Trophoblast cell (in vitro differentiated cells and primary cell): ENCODE measurements around the gene CGNL1.

Experiments
- DNase-seq, 2 donors: peaks; one replicate each; pipeline ENCODE4 v3.0.0-alpha.2; 2016
- H2AFZ ChIP-seq: 2 replicates; pipeline ENCODE4 v1.6.1; 2013; ENCODE audit warnings: low read length, moderate library complexity, mild to moderate bottlenecking; ENCODE audit not compliant: insufficient read depth, poor library complexity
- H2AK5ac ChIP-seq: 2 replicates; pipeline ENCODE4 v1.6.1; 2013; ENCODE audit warnings: mild to moderate bottlenecking, low read length
- H2BK120ac ChIP-seq: 2 replicates; pipeline ENCODE4 v1.6.1; 2013; ENCODE audit warnings: low read length, mild to moderate bottlenecking, moderate library complexity; ENCODE audit not compliant: insufficient read depth, poor library complexity
- H2BK12ac ChIP-seq: 2 replicates; pipeline ENCODE4 v1.6.1; 2013; ENCODE audit warnings: mild to moderate bottlenecking, low read length, moderate library complexity
- H2BK5ac ChIP-seq: 2 replicates; pipeline ENCODE4 v1.6.1; 2013; ENCODE audit warnings: low read length, low read depth, moderate library complexity, mild to moderate bottlenecking; ENCODE audit not compliant: poor library complexity
- H3K14ac ChIP-seq: 2 replicates; pipeline ENCODE4 v1.6.1; 2013; ENCODE audit warnings: mild to moderate bottlenecking, low read length
- H3K18ac ChIP-seq: 2 replicates; pipeline ENCODE4 v1.6.1; 2013; ENCODE audit warnings: mild to moderate bottlenecking, low read length
- H3K23ac ChIP-seq: 2 replicates; pipeline ENCODE4 v1.6.1; 2013; ENCODE audit warnings: low read length
- H3K27ac ChIP-seq: 2 replicates; pipeline ENCODE4 v1.5.1; 2013; ENCODE audit warnings: low read depth, mild to moderate bottlenecking, inconsistent platforms, low read length, moderate library complexity
- H3K27me3 ChIP-seq: 2 replicates; pipeline ENCODE4 v1.6.1; 2013; ENCODE audit warnings: inconsistent platforms, mild to moderate bottlenecking, low read length, moderate library complexity; ENCODE audit not compliant: insufficient read depth
- H3K36me3 ChIP-seq, 2 experiments: 1 replicate in 1 of 2; 2 replicates in 1 of 2; pipeline ENCODE4 v1.6.1; 2013; ENCODE audit warnings: low read length in 2 of 2, mild to moderate bottlenecking in 2 of 2, moderate library complexity in 1 of 2; ENCODE audit not compliant: insufficient read depth in 2 of 2, control insufficient read depth in 1 of 2
- H3K4ac ChIP-seq: 2 replicates; pipeline ENCODE4 v1.6.1; 2013; ENCODE audit warnings: low read depth, mild to moderate bottlenecking, low read length, moderate library complexity
- H3K4me1 ChIP-seq, 2 experiments: 1 replicate in 1 of 2; 2 replicates in 1 of 2; pipeline ENCODE4 v1.6.1; 2013; ENCODE audit warnings: low read length in 2 of 2, mild to moderate bottlenecking in 2 of 2, moderate library complexity in 1 of 2; ENCODE audit not compliant: insufficient read depth in 2 of 2, control insufficient read depth in 1 of 2
- H3K4me2 ChIP-seq: 2 replicates; pipeline ENCODE4 v1.6.1; 2013; ENCODE audit warnings: inconsistent platforms, mild to moderate bottlenecking, low read length, moderate library complexity
- H3K4me3 ChIP-seq: 2 replicates; pipeline ENCODE4 v1.5.1; 2013; ENCODE audit warnings: mild to moderate bottlenecking, low read depth, low read length, inconsistent platforms
- H3K79me1 ChIP-seq: one replicate; pipeline ENCODE4 v1.6.1; 2013; ENCODE audit warnings: low read length
- H3K79me2 ChIP-seq: 2 replicates; pipeline ENCODE4 v1.6.1; 2013; ENCODE audit warnings: low read length, mild to moderate bottlenecking; ENCODE audit not compliant: control insufficient read depth, insufficient read depth, poor library complexity
- H3K9ac ChIP-seq: 2 replicates; pipeline ENCODE4 v1.6.1; 2013; ENCODE audit warnings: mild to moderate bottlenecking, low read length
- H3K9me3 ChIP-seq: 2 replicates; pipeline ENCODE4 v1.6.1; 2013; ENCODE audit warnings: low read depth, mild to moderate bottlenecking, control low read depth, inconsistent platforms, low read length; ENCODE audit not compliant: insufficient read depth
- H4K12ac ChIP-seq: 2 replicates; pipeline ENCODE4 v1.6.1; 2013; ENCODE audit warnings: low read depth, mild to moderate bottlenecking, low read length, moderate library complexity
- H4K8ac ChIP-seq: 2 replicates; pipeline ENCODE4 v1.6.1; 2013; ENCODE audit warnings: low read depth, mild to moderate bottlenecking, low read length, moderate library complexity
- H4K91ac ChIP-seq: one replicate; pipeline ENCODE4 v1.6.1; 2013; ENCODE audit warnings: low read depth, mild to moderate bottlenecking, low read length, moderate library complexity
- WGBS: extraction: QIAGEN DNeasy Blood & Tissue Kit; methylation state at CpG from one replicate; pipeline ENCODE4 v1.1.7; 2013; ENCODE audit warnings: missing lambda C conversion rate; ENCODE audit not compliant: insufficient read length, insufficient coverage; ENCODE audit errors: extremely low coverage; 5-methylcytosine and 5-hydroxymethylcytosine counted together

Gene CGNL1

GRCh38 chr15:57442335-57442734 is 66.0 kb downstream of the CGNL1 start:
- Histone ChIP-seq H2BK120ac (no peak overlapping the region), H3K27ac (peak overlapping the region; percentile 77), H3K4me1 (peaks cover 8 to 16% of the 10 kb centered on the region in 2 experiments), H4K91ac (peak overlapping the region; percentile 62), H3K4me3 (no peak overlapping the region), H4K8ac (no peak overlapping the region), H2BK12ac (no peak overlapping the region), H3K36me3 (no peaks in the 10 kb centered on the region), H4K12ac (no peak overlapping the region), H3K23ac (no peak overlapping the region), H3K4me2 (no peak overlapping the region), H3K14ac (peak overlapping the region; percentile 42), H3K18ac (peak overlapping the region; percentile 30), H3K9me3 (peaks cover 5% of the 10 kb centered on the region), H2BK5ac (peak overlapping the region; percentile 29), H2AFZ (no peak overlapping the region), H3K79me2 (no peaks in the 10 kb centered on the region), H3K4ac (no peak overlapping the region), H3K27me3 (no peaks in the 10 kb centered on the region), H3K79me1 (peaks cover 23% of the 10 kb centered on the region), H3K9ac (no peak overlapping the region), H2AK5ac (no peak overlapping the region)
- WGBS: no CpG with 5 or more reads among the region's 3 CpGs
- DNase-seq: peak; percentile 19 to 56

GRCh38 chr15:57443486-57443885 is 67.2 kb downstream of the CGNL1 start:
- Histone ChIP-seq H3K79me1 (peaks cover 23% of the 10 kb centered on the region), H2AFZ (no peak overlapping the region), H3K27me3 (no peaks in the 10 kb centered on the region), H3K4me2 (no peak overlapping the region), H3K9ac (no peak overlapping the region), H3K27ac (peak overlapping the region; percentile 77), H2BK5ac (peak overlapping the region; percentile 29), H3K14ac (no peak overlapping the region), H2BK120ac (peak overlapping the region; percentile 67), H3K4me3 (no peak overlapping the region), H3K4ac (no peak overlapping the region), H3K36me3 (no peaks in the 10 kb centered on the region), H3K23ac (no peak overlapping the region), H3K18ac (no peak overlapping the region), H3K9me3 (peaks cover 5% of the 10 kb centered on the region), H2BK12ac (peak overlapping the region; percentile 83), H3K4me1 (peaks cover 8 to 16% of the 10 kb centered on the region in 2 experiments), H2AK5ac (no peak overlapping the region), H4K91ac (peak overlapping the region; percentile 66), H4K8ac (no peak overlapping the region), H3K79me2 (no peaks in the 10 kb centered on the region), H4K12ac (no peak overlapping the region)
- DNase-seq: peak; percentile 47 to 91
- no CpG with 5 or more reads among the region's 8 CpGs for WGBS

GRCh38 chr15:57444877-57445513 is 68.7 kb downstream of the CGNL1 start:
- Histone ChIP-seq H3K36me3 (no peaks in the 10 kb centered on the region), H3K27ac (no peak overlapping the region), H4K91ac (no peak overlapping the region), H2AFZ (no peak overlapping the region), H3K9me3 (no peaks in the 10 kb centered on the region), H3K18ac (no peak overlapping the region), H4K12ac (no peak overlapping the region), H3K9ac (no peak overlapping the region), H3K4me2 (no peak overlapping the region), H2BK120ac (no peak overlapping the region), H3K4me3 (no peak overlapping the region), H2BK5ac (no peak overlapping the region), H3K27me3 (no peaks in the 10 kb centered on the region), H2AK5ac (no peak overlapping the region), H4K8ac (no peak overlapping the region), H3K79me1 (peaks cover 20% of the 10 kb centered on the region), H3K23ac (no peak overlapping the region), H3K79me2 (no peaks in the 10 kb centered on the region), H2BK12ac (no peak overlapping the region), H3K14ac (no peak overlapping the region), H3K4ac (no peak overlapping the region), H3K4me1 (peaks cover 8 to 16% of the 10 kb centered on the region in 2 experiments)
- WGBS: no CpG with 5 or more reads among the region's 5 CpGs
- peak; percentile 25 to 50 for DNase-seq

GRCh38 chr15:57445872-57446271 is 69.6 kb downstream of the CGNL1 start:
- no peak overlapping the region for H2BK120ac ChIP-seq
- no peak overlapping the region for H3K9ac ChIP-seq

More at GRCh38 chr15:57445872-57446271, 69.6 kb downstream of the CGNL1 start:
- no peak overlapping the region for H3K4me2 ChIP-seq
- H3K79me2 ChIP-seq: no peaks in the 10 kb centered on the region
- no peak overlapping the region for H3K14ac ChIP-seq
- no peak overlapping the region for H2BK5ac ChIP-seq
- H4K91ac ChIP-seq: no peak overlapping the region
- H3K27me3 ChIP-seq: no peaks in the 10 kb centered on the region
- no peaks in the 10 kb centered on the region for H3K36me3 ChIP-seq
- no peak overlapping the region for H3K4ac ChIP-seq
- no peak overlapping the region for H3K4me3 ChIP-seq
- H3K79me1 ChIP-seq: peaks cover 16% of the 10 kb centered on the region
- peak; percentile 32 to 64 for DNase-seq
- WGBS: no CpG with 5 or more reads among the region's 1 CpG
- no peaks in the 10 kb centered on the region for H3K9me3 ChIP-seq
- H4K12ac ChIP-seq: no peak overlapping the region
- peaks cover 8 to 16% of the 10 kb centered on the region in 2 experiments for H3K4me1 ChIP-seq
- H3K23ac ChIP-seq: no peak overlapping the region
- no peak overlapping the region for H2AFZ ChIP-seq
- H3K27ac ChIP-seq: no peak overlapping the region
- no peak overlapping the region for H2AK5ac ChIP-seq
- H2BK12ac ChIP-seq: no peak overlapping the region
- H3K18ac ChIP-seq: no peak overlapping the region
- no peak overlapping the region for H4K8ac ChIP-seq
